Endothelial cell (in vitro differentiated cells): ENCODE data around the gene ESD. TPM values are rescaled to one million over a fixed set of nuclear protein-coding genes. Genes with fewer than 3 reads are reported as not detected.

ENCODE experiments used
- DNase-seq: peaks from one replicate; pipeline ENCODE4 v3.0.0; 2021; ENCODE audit warnings: low spot score
- H3K27ac Mint-ChIP-seq: one replicate; pipeline ENCODE4 v1.8.0; 2021; ENCODE audit warnings: mixed read lengths, inconsistent platforms; ENCODE audit not compliant: unreplicated experiment
- H3K27me3 Mint-ChIP-seq: one replicate; pipeline ENCODE4 v1.8.0; 2021; ENCODE audit warnings: mild to moderate bottlenecking, moderate library complexity, mixed read lengths, inconsistent platforms; ENCODE audit not compliant: unreplicated experiment
- H3K36me3 Mint-ChIP-seq: one replicate; pipeline ENCODE4 v1.8.0; 2021; ENCODE audit warnings: mild to moderate bottlenecking, low read depth, mixed read lengths, inconsistent platforms; ENCODE audit not compliant: unreplicated experiment
- H3K4me1 Mint-ChIP-seq: one replicate; pipeline ENCODE4 v1.8.0; 2021; ENCODE audit warnings: mild to moderate bottlenecking, mixed read lengths, inconsistent platforms; ENCODE audit not compliant: unreplicated experiment
- H3K4me3 Mint-ChIP-seq: one replicate; pipeline ENCODE4 v1.8.0; 2021; ENCODE audit warnings: mild to moderate bottlenecking, mixed read lengths, inconsistent platforms; ENCODE audit not compliant: unreplicated experiment
- H3K9me3 Mint-ChIP-seq: one replicate; pipeline ENCODE4 v1.8.0; 2021; ENCODE audit warnings: mixed read lengths, inconsistent platforms; ENCODE audit not compliant: unreplicated experiment
- long read RNA-seq: library from polyadenylated mRNA; unstranded; transcript quantifications from one replicate; pipeline ENCODE4 v2.0.0, GENCODE V29; 2020; ENCODE audit not compliant: unreplicated experiment
- total RNA-seq: library from RNA; stranded (reverse); fragmentation: NEBNext Ultra II Directional; extraction: Animal tissue kit (Norgen Biotek cat#: 25700); gene quantifications from one replicate; pipeline ENCODE4 v1.2.1, GENCODE V29; 2021; ENCODE audit not compliant: unreplicated experiment
- TF ChIP-seq, protein P1 (sequence below): fragments of 200-600 bp; sonication (generic); IDR thresholded peaks from one replicate; pipeline ENCODE4 v1.5.0; 2021; ENCODE audit warnings: antibody characterized with exemption; ENCODE audit not compliant: unreplicated experiment

The ESD gene, protein sequence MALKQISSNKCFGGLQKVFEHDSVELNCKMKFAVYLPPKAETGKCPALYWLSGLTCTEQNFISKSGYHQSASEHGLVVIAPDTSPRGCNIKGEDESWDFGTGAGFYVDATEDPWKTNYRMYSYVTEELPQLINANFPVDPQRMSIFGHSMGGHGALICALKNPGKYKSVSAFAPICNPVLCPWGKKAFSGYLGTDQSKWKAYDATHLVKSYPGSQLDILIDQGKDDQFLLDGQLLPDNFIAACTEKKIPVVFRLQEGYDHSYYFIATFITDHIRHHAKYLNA
- total RNA-seq = 90.9 TPM
- long read RNA-seq, transcript ESD-202 (10 exons, 1,192 nt) = major isoform, 67 of 86 reads
- long read RNA-seq, partial matches to known transcripts = 11 of 86 reads
- long read RNA-seq, other reads (novel, unspliced or antisense) = 8 of 86 reads

DNA sequence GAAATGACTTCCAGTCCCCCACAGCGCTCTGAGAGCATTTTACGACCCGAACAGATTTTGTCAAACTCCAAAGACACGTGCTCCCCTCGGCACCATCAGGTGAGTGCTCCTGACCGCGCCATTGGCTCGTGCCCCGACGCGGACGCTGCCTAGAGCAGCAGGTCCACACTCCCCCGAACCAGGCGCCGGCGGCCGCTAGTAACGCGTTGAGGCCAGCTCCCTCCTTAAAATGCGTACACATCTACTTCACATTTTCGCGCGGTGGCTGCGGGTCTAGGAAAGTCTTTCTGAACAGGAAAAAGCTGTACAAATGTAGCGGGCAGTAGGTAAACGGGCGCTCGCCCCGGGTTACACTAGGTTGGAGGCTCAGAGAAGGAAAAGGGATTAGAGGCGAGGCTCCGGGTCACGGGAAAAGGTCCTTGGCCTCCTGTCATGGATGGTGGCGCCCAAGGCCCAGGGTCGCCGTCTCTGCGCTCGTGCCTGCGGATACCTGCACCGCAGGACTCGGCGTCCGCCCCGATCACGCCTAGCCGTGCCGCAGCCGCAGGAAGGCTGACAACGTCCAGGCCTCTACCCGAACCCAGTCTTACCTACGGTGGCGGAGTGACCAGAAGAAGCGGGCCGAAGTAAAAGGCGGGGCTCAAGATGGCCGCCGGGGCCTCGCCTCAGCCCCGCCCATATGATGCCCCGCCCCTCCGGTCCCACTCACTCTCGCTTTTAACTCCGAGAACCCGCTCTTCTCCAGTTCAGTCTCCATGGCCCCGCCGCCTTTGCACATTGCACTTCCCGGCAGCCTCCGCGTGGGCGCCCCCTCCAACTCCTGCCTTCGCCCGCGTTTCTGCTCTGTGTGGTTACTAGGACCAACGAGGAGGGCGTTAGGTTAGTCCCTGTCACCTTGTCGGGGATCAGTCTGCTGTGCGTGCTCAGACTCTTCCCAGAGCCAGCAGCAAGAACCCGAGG lies at the start of gene ESD:
ESD (minus strand) TSS at position 647 of the 960 bp plus-strand sequence. CDS start 5,748 bp downstream, outside the sequence.
- peak within 1 kb of the TSS; percentile 97 for H3K4me3 Mint-ChIP-seq
- H3K36me3 Mint-ChIP-seq = peaks cover 6% of the 10 kb centered on the region
- H3K4me1 Mint-ChIP-seq = peaks cover 17% of the 10 kb centered on the region
- peak; percentile 87 for DNase-seq
- TF ChIP-seq, protein P1, sequence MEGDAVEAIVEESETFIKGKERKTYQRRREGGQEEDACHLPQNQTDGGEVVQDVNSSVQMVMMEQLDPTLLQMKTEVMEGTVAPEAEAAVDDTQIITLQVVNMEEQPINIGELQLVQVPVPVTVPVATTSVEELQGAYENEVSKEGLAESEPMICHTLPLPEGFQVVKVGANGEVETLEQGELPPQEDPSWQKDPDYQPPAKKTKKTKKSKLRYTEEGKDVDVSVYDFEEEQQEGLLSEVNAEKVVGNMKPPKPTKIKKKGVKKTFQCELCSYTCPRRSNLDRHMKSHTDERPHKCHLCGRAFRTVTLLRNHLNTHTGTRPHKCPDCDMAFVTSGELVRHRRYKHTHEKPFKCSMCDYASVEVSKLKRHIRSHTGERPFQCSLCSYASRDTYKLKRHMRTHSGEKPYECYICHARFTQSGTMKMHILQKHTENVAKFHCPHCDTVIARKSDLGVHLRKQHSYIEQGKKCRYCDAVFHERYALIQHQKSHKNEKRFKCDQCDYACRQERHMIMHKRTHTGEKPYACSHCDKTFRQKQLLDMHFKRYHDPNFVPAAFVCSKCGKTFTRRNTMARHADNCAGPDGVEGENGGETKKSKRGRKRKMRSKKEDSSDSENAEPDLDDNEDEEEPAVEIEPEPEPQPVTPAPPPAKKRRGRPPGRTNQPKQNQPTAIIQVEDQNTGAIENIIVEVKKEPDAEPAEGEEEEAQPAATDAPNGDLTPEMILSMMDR = no peak
- H3K27ac Mint-ChIP-seq = peak within 1 kb of the TSS; percentile 95
- peaks cover 5% of the 10 kb centered on the region for H3K27me3 Mint-ChIP-seq
- no peaks in the 10 kb centered on the region for H3K9me3 Mint-ChIP-seq

DNA sequence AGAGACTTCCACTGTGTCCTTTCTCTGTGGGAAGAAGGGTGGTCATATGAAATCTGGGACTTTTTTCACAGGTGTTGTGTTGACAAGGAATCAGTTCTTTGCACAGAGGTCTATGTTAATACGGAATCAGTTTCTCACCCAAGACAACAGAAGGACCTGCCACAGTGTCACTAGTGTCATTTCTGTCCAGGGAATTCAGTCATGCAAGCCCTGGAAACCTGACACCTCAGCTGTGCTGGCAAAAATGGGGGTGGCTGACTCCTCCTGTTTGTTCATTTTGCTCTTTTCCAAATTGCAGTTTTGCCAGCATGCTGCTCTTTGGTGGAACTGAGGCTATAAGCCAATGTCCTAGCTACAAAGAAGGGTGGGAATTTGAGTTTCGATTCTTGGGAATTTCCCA lies 49.8 kb upstream of the ESD start:
- Mint-ChIP-seq H3K4me3 (no peak overlapping the region), H3K27ac (no peak overlapping the region), H3K27me3 (no peaks in the 10 kb centered on the region), H3K36me3 (no peaks in the 10 kb centered on the region), H3K9me3 (no peaks in the 10 kb centered on the region), H3K4me1 (no peaks in the 10 kb centered on the region)
- TF ChIP-seq, protein P1 = no peak
- DNase-seq = no peak

DNA sequence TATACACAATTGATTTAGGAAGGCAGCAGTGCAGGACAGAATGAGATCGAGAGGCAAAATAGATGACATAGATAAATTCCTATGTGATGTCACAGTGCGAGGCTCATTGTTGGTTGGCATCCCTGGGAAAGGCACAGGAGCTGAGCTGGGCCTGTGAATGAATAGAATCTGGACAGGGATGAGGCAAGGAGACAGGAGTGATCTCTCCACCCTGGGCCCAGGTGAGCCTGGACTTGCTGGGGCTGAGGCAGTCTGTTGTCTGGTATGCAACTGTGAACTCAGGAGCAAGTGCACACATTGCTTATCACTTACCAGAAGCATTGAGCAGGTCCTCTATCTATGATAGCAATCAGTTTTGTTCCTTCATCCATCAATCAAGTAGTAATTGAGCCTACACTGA lies 48.2 kb upstream of the ESD start:
- Mint-ChIP-seq H3K9me3 (no peaks in the 10 kb centered on the region), H3K27me3 (no peaks in the 10 kb centered on the region), H3K36me3 (no peaks in the 10 kb centered on the region), H3K4me3 (no peak overlapping the region), H3K4me1 (no peaks in the 10 kb centered on the region), H3K27ac (no peak overlapping the region)
- no peak for DNase-seq
- TF ChIP-seq, protein P1 = no peak

DNA sequence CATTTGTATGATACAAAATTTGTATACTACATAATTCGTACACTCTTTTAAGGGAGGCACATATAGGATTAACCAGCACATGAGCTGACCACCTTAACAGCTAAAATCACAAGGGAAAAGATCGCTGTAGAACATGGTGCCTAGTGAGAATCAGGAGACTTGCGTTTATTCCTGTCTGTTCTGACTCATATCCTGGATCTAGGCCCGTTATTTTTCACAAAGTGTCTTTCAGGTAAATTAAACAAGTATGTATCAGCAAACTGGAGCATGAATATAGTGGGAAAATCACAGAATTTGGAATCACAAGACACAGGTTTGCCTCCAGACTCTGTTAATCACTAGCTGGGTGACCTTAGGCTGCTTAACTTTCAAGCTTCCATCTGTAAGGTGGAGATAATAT lies 47.5 kb upstream of the ESD start:
- H3K9me3 Mint-ChIP-seq = no peaks in the 10 kb centered on the region
- no peaks in the 10 kb centered on the region for H3K27me3 Mint-ChIP-seq
- no peak overlapping the region for H3K27ac Mint-ChIP-seq
- no peak overlapping the region for H3K4me3 Mint-ChIP-seq
- no peaks in the 10 kb centered on the region for H3K36me3 Mint-ChIP-seq
- no peaks in the 10 kb centered on the region for H3K4me1 Mint-ChIP-seq
- TF ChIP-seq, protein P1 = no peak
- no peak for DNase-seq
